Ascending aorta (tissue), 2 donors: ENCODE results near the gene POU2AF3. TPM values are rescaled to one million over a fixed set of nuclear protein-coding genes. Genes with fewer than 3 reads are reported as not detected.

ENCODE experiments used
- DNase-seq, 2 donors: peaks; one replicate each; pipeline ENCODE4 v3.0.0-alpha.2; 2019; ENCODE audit warnings: low spot score in 2 of 2
- H3K27ac ChIP-seq, 2 donors: fragments of 200-600 bp; sonication (generic); one replicate each; pipeline ENCODE4 v1.5.1; 2016 to 2017; ENCODE audit warnings: mild to moderate bottlenecking in 1 of 2
- H3K27me3 ChIP-seq: fragments of 200-600 bp; sonication (generic); one replicate; pipeline ENCODE4 v1.5.1; 2017
- H3K36me3 ChIP-seq, 2 donors: fragments of 200-600 bp; sonication (generic); one replicate each; pipeline ENCODE4 v1.5.1; 2016
- H3K4me1 ChIP-seq, 2 donors: fragments of 200-600 bp; sonication (generic); one replicate each; pipeline ENCODE4 v1.5.1; 2016 to 2017; ENCODE audit warnings: mild to moderate bottlenecking in 1 of 2
- H3K4me3 ChIP-seq, 2 donors: fragments of 200-600 bp; sonication (generic); one replicate each; pipeline ENCODE4 v1.5.1; 2016 to 2017; ENCODE audit warnings: mild to moderate bottlenecking in 1 of 2
- H3K9me3 ChIP-seq, 2 donors: fragments of 200-600 bp; sonication (generic); one replicate each; pipeline ENCODE4 v1.5.1; 2016
- CTCF ChIP-seq, 3 experiments: fragments of 200-600 bp in 2 of 3; fragments of 450-650 bp in 1 of 3; sonication (generic) in 2 of 3; IDR thresholded peaks; one replicate each; pipeline ENCODE4 v1.5.1; 2016 to 2019; ENCODE audit warnings: antibody characterized with exemption in 3 of 3, mild to moderate bottlenecking in 1 of 3, moderate library complexity in 1 of 3
- intact Hi-C: fragments of 100-400 bp; cut with DNase I; formaldehyde crosslinking; loops from one replicate; pipeline ENCODE4 v1.15.1; 2023
- total RNA-seq: library from RNA; depleted of rRNA; stranded (reverse); fragments of >200 nt; gene quantifications from one replicate; pipeline ENCODE4 v1.1.0, GENCODE V29; 2016

Gene POU2AF3
- not detected for total RNA-seq

- Histone ChIP-seq H3K4me1 (peaks cover 0 to 5% of the 10 kb centered on the region in 2 donors), H3K36me3 (no peaks in the 10 kb centered on the region), H3K9me3 (no peaks in the 10 kb centered on the region), H3K27ac (peak within 1 kb of the TSS; percentile 58 to 87), H3K4me3 (peak within 1 kb of the TSS; percentile 49 to 81), H3K27me3 (no peaks in the 10 kb centered on the region)
- no peak for TF ChIP-seq CTCF (IDR thresholded peaks at IDR 0.05)
- DNase-seq, result no peak
- intact Hi-C loops, result loop anchor here (2.0 kb wide), 3 partner anchors 14 to 124 kb away; no protein-coding TSS in a partner anchor
These were observed at the start of gene POU2AF3 for GRCh38 chr11:111298413-111299100. Gene POU2AF3 (plus strand): TSS chr11:111298546. CDS start chr11:111298582, 36 bp downstream.

- Histone ChIP-seq H3K4me1 (no peaks in the 10 kb centered on the region), H3K27ac (no peak overlapping the region), H3K4me3 (no peak overlapping the region), H3K36me3 (no peaks in the 10 kb centered on the region), H3K27me3 (no peaks in the 10 kb centered on the region), H3K9me3 (no peaks in the 10 kb centered on the region)
- intact Hi-C loops, result no loop called here
- no peak for DNase-seq
- TF ChIP-seq CTCF (IDR thresholded peaks at IDR 0.05), result no peak
These were observed 47.4 kb upstream of the POU2AF3 start for GRCh38 chr11:111250936-111251335.

- Histone ChIP-seq H3K4me3 (no peak overlapping the region), H3K36me3 (no peaks in the 10 kb centered on the region), H3K27ac (no peak overlapping the region), H3K27me3 (no peaks in the 10 kb centered on the region), H3K9me3 (no peaks in the 10 kb centered on the region), H3K4me1 (no peaks in the 10 kb centered on the region)
- TF ChIP-seq CTCF (IDR thresholded peaks at IDR 0.05), result no peak
- intact Hi-C loops, result no loop called here
- DNase-seq, result no peak
These were observed 45.2 kb upstream of the POU2AF3 start for GRCh38 chr11:111253131-111253530.

- Histone ChIP-seq H3K27me3 (no peaks in the 10 kb centered on the region), H3K36me3 (no peaks in the 10 kb centered on the region), H3K9me3 (no peaks in the 10 kb centered on the region), H3K4me3 (no peak overlapping the region), H3K27ac (no peak overlapping the region), H3K4me1 (no peaks in the 10 kb centered on the region)
- TF ChIP-seq CTCF (IDR thresholded peaks at IDR 0.05), result no peak
- intact Hi-C loops, result no loop called here
- no peak for DNase-seq
These were observed 44.7 kb upstream of the POU2AF3 start for GRCh38 chr11:111253630-111254029.

- Histone ChIP-seq H3K27me3 (no peaks in the 10 kb centered on the region), H3K36me3 (no peaks in the 10 kb centered on the region), H3K9me3 (no peaks in the 10 kb centered on the region), H3K4me1 (no peaks in the 10 kb centered on the region), H3K4me3 (no peak overlapping the region), H3K27ac (no peak overlapping the region)
- no peak for DNase-seq
- intact Hi-C loops, result no loop called here
- no peak for TF ChIP-seq CTCF (IDR thresholded peaks at IDR 0.05)
These were observed 40.3 kb upstream of the POU2AF3 start for GRCh38 chr11:111258046-111258445.
